ENCODE measurements around the gene HYOU1.
A peak's percentile ranks its signal among the peaks of the same experiment; 100 is the strongest.
"Not testable (repeated sequence)": the region's sequence is repeated elsewhere in the genome, so short reads cannot be mapped to it uniquely, and the experiment has no call there.

Gene HYOU1

GRCh38 chr11:119084663-119085436 is 27.8 kb upstream of the HYOU1 start, which contains the start of gene HMBS:
Gene HMBS, plus strand, starts transcription at chr11:119084881. Its CDS starts 153 bp downstream, at chr11:119085034.
- DNase-seq = peak; percentile 90

GRCh38 chr11:119081682-119082260 is 24.8 kb upstream of the HYOU1 start:
- DNase-seq = no peak

DNA sequence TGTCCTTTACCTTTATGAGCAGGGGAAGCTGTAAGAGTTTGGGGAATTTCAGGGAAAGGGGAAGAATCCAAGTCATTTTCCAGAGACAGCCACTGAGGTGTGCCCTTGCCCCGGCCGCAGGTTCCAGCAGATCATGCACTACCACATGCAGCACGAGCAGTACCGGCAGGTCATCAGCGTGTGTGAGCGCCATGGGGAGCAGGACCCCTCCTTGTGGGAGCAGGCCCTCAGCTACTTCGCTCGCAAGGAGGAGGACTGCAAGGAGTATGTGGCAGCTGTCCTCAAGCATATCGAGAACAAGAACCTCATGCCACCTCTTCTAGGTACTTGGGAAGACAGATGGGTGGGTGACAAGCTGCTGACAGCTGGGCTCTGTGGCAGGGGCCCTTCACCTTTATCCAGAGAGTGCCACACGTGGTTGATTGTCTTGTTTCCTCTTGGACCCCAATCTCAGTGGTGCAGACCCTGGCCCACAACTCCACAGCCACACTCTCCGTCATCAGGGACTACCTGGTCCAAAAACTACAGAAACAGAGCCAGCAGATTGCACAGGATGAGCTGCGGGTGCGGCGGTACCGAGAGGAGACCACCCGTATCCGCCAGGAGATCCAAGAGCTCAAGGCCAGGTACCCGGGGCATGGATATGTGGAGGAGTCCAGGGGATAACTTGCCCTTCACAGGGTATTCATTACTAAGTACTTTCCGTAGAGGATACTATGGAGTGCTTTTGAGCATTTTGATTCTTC is 21.8 kb upstream of the HYOU1 start:
- DNase-seq = no peak

GRCh38 chr11:119077839-119078238 is 20.8 kb upstream of the HYOU1 start:
- no peak for DNase-seq

DNA sequence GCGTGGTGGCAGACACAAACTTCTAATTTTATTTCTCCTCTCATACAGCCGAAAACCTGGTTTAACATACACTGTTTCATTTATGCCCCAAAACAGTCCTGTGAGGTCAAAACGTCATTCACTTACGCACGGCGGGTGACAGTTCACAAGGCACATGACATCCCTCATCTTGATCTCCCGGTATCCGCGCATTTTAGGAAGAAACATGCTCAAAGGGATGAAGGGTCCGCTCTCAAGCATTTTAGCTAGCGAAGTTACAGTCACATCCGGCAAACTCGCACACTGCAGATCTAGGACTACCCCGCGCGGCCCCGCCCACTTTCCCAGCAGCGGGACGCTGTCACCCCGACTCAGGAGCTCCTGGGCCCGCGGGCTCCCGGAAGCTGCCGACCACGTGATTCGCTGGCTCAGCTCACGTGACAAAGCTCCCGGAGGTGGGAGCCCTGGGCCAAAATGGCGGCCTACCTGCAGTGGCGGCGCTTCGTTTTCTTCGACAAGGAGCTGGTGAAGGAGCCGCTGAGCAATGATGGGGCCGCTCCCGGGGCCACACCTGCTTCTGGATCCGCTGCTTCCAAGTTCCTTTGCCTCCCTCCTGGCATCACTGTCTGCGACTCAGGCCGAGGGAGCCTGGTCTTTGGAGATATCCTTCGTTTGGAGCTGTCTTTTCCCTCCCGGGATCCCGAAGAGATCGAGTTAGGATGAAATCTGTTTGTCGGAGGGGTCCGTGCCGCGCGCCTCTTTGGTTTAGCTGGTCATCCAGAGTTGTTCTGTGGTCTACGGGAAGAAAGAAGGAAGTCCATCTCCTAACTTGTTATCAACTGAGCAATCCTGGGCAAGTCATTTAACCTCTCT is 10.6 kb upstream of the HYOU1 start, which contains the start of gene VPS11:
Gene VPS11 (plus strand): TSS at position 448 of the 852 bp plus-strand sequence. CDS start 6 bp downstream, at position 454.
- peak; percentile 99 for DNase-seq

DNA sequence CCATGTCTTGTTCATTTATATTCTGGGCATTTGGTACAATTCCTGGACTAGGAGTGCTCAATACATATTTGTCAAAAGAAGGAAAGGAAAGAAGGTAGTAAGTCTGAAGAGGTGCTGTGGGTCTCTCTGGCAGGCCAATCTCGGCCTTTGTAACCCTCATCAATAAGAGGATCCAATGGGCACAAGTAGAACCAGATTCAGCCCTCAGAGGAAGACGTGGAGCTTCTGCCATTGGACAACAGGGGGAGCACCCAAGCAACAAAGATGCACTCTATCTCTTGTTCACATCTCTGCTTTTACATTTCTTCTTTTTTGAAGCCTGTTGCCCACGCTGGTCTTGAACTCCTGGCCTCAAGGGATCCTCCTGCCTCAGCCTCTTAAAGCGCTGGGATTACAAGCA is 8.4 kb upstream of the HYOU1 start:
- peak; percentile 59 for DNase-seq

GRCh38 chr11:119062779-119063178 is 5.8 kb upstream of the HYOU1 start:
- no peak for DNase-seq

- no peak for DNase-seq
These were observed 4.3 kb upstream of the HYOU1 start for GRCh38 chr11:119061256-119061655.

- DNase-seq = not testable (repeated sequence)
These were observed 2.1 kb upstream of the HYOU1 start for GRCh38 chr11:119059128-119059527.

DNA sequence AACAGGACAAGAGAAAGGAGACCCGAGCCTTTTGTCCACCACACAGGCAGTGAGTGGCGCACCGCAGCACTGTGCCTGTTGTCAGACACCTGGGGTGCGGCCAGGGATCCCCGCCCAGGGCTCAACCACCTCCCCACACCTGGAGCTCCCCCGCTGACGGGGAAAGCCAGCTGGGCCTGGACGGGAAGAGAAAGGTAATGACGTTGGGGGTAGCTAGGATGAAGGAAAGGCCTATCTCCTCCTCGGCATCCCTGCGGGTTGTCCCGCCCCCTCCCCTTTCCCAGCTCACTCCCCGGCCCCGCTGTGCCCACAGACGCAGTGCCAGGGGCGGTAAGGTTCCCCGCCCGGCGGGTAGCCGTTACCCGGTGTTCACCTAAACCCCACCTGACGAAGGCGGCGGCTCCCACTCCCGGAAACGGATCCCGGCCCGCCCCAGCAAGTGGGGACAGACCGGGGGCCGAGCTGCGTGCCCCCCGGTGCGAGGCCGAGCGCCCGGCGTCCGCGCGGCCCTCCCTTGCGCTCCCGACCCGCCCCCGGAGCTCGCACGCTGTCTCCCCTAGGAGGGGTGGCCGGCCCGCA is 495 bp downstream of the HYOU1 start:
- DNase-seq = peak; percentile 50

GRCh38 chr11:119055901-119056300 is 1.1 kb downstream of the HYOU1 start:
- no peak for DNase-seq

GRCh38 chr11:119054418-119054817 is 2.6 kb downstream of the HYOU1 start:
- DNase-seq = no peak

GRCh38 chr11:119052163-119052814 is 4.7 kb downstream of the HYOU1 start:
- DNase-seq = no peak

GRCh38 chr11:119051440-119052162 is 5.4 kb downstream of the HYOU1 start:
- no peak for DNase-seq

- DNase-seq = no peak
These were observed 7.9 kb downstream of the HYOU1 start for GRCh38 chr11:119049081-119049480.

GRCh38 chr11:119048644-119049043 is 8.4 kb downstream of the HYOU1 start:
- no peak for DNase-seq

DNA sequence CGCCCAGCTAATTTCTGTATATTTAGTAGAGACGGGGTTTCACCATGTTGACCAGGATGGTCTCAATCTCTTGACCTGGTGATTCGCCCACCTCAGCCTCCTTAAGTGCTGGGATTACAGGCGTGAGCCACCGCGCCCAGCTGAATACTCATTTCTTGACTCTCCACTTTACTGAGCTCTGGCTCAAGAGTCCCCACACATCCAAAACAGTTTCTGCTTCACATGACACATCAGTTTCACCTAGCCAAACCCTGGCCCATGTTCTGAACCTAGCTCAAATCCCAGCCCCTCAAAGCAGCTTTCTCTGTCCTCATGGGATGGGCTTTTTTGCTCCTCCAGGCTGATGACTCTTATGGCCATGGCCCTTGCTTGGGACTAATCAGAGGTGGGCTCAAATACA is 9.8 kb downstream of the HYOU1 start:
- DNase-seq = no peak

DNA sequence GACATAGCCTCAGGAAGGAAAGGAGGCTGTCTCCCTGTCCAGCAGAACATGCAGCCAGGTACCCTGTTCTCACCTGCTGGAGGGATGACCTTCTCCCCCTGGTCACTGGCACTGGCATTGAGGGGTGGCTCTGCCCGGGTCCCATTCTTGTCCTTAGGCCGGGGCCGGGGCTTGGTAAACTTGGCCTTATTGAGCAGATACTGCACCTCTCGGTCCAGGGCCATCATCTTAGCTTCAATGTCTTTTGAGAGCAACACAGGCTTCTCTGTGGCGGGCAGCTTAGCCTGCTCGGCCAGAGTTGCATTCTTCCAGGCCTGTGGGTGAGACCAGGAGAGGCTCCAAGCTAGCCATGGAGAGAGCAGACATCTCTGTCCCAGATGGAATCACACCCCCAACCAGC is 10.5 kb downstream of the HYOU1 start:
- no peak for DNase-seq

DNA sequence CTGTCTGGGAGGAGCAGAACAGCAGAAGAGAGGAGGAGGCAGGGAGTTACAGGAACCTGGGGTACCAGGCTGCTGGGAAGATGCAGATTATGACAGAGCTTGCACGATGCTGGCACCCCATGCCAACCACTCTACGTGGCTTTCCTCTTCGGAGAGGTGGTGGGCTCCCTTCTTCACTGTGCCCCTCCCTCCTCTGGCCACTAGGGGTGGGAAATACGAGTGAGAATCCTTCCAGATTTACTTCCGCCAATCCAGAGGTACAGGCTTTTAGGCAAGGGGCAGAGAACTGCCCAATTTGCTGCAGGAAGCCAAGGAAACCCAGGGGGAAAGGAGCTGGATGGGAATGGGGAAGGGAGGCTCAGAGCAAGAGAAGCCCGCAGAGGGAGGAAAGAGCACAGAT is 12.3 kb downstream of the HYOU1 start:
- no peak for DNase-seq

DNA sequence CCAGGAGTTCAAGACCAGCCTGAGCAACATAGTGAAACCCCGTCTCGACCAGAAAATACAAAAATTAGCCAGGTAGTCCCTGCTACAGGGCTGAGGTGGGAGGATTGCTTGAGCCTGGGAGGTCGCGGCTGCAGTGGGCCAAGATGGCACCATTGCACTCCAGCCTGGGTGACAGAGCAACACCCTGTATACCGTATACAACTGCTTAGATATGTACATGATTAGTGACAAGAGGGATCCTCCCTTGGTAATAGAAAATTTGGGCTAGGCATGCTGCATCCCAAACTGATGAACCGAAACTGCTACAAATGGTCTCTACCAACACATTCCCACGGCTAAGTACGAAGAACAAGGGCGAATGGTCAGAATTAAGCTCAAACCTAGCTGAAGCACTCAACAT is 14.1 kb downstream of the HYOU1 start:
- DNase-seq = no peak

Measured in CD4-positive, alpha-beta T cell treated with Interleukin-6 for 4 hours (primary cell).